Measurements from ENCODE around the gene PRSS38. TPM values are rescaled to one million over a fixed set of nuclear protein-coding genes. Genes with fewer than 3 reads are reported as not detected.

The PRSS38 gene
- polyA plus RNA-seq, 2 of the 4 experiments (the other 2 are of a cell fraction), result not detected

DNA sequence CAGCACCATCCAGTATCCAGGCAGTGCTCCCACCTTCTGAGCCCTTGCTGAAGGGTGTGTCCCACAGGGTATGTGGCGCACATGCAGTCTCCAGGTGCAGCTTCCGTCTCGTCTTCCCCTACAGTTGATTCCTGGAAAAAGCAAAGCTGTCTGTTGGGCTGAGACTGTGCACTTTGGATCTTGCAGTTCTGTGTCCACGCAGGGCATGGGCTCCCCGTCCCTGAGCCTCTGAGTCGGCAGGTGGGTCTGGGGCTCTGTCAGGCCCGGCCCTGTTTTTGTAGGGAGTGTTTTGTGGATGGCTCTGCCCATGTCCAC lies 47.4 kb upstream of the PRSS38 start:
- ATAC-seq (no peak), DNase-seq (ENCODE audit: low read depth in 1 of 2, low spot score in 1 of 2) (no peak), FAIRE-seq (no peak)
- no peaks in the 10 kb centered on the region for H3K9me3 ChIP-seq
- H3K4me1 ChIP-seq, result peaks cover 27% of the 10 kb centered on the region
- WGBS (ENCODE audit: missing lambda C conversion rate), result 97% methylated on average over 7 of the region's 7 CpGs
- POLR2A ChIA-PET, result no interaction called here
- CTCF ChIA-PET, result no interaction called here
- H3K4me2 ChIP-seq, result no peak overlapping the region
- TF ChIP-seq USF2 (IDR thresholded peaks at IDR 0.05), result no peak
- no peak for TF ChIP-seq HOXB13 (CRISPR knock-in tag; IDR thresholded peaks at IDR 0.05; ENCODE audit: low read depth)
- no peak for TF ChIP-seq HEYL (CRISPR knock-in tag; IDR thresholded peaks at IDR 0.05)
- no peak for TF ChIP-seq TP53 (CRISPR knock-in tag; IDR thresholded peaks at IDR 0.05)
- TF ChIP-seq, protein P1, sequence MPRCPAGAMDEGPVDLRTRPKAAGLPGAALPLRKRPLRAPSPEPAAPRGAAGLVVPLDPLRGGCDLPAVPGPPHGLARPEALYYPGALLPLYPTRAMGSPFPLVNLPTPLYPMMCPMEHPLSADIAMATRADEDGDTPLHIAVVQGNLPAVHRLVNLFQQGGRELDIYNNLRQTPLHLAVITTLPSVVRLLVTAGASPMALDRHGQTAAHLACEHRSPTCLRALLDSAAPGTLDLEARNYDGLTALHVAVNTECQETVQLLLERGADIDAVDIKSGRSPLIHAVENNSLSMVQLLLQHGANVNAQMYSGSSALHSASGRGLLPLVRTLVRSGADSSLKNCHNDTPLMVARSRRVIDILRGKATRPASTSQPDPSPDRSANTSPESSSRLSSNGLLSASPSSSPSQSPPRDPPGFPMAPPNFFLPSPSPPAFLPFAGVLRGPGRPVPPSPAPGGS (IDR thresholded peaks at IDR 0.05), result no peak
- no peak for TF ChIP-seq REST (IDR thresholded peaks at IDR 0.05)
- TF ChIP-seq EP300 (IDR thresholded peaks at IDR 0.05), result no peak
- no peak for TF ChIP-seq RARB (CRISPR knock-in tag; IDR thresholded peaks at IDR 0.05)
- TF ChIP-seq HOXA7 (CRISPR knock-in tag; IDR thresholded peaks at IDR 0.05), result no peak
- no peak for TF ChIP-seq SMC3 (IDR thresholded peaks at IDR 0.05)
- TF ChIP-seq POLR2A (IDR thresholded peaks at IDR 0.05; ENCODE audit: low read length), result no peak
- no peak for TF ChIP-seq ATOH8 (CRISPR knock-in tag; IDR thresholded peaks at IDR 0.05; ENCODE audit: low read depth)
- no peak for TF ChIP-seq KDM5A (IDR thresholded peaks at IDR 0.05)
- TF ChIP-seq ZSCAN20 (CRISPR knock-in tag; IDR thresholded peaks at IDR 0.05), result no peak
- no peak for TF ChIP-seq E2F6 (IDR thresholded peaks at IDR 0.05; ENCODE audit: borderline replicate concordance, low read depth)
- TF ChIP-seq RNF2 (IDR thresholded peaks at IDR 0.05; ENCODE audit: borderline replicate concordance, low read depth), result no peak
- TF ChIP-seq, protein P2, sequence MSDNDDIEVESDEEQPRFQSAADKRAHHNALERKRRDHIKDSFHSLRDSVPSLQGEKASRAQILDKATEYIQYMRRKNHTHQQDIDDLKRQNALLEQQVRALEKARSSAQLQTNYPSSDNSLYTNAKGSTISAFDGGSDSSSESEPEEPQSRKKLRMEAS (IDR thresholded peaks at IDR 0.05), result no peak
- no peak for TF ChIP-seq RAD21 (conservative IDR thresholded peaks at IDR 0.05 in 1 of 2, IDR thresholded peaks at IDR 0.05 in 1 of 2)
- H3K4me3 ChIP-seq, result no peak overlapping the region
- no peak overlapping the region for H3K27ac ChIP-seq

- Histone ChIP-seq H3K4me1 (peaks cover 22% of the 10 kb centered on the region), H3K4me3 (no peak overlapping the region), H3K9me3 (no peaks in the 10 kb centered on the region), H3K27ac (no peak overlapping the region), H3K4me2 (no peak overlapping the region)
- WGBS (ENCODE audit: missing lambda C conversion rate), result 82% methylated on average over 6 of the region's 6 CpGs
- ChIA-PET CTCF (interaction anchor here (1.0 kb wide), 1 partner anchor 179 kb away, joined by 3 read pairs; the partner anchor contains the start of gene WNT9A), POLR2A (no interaction called here)
- DNase-seq (ENCODE audit: low read depth in 1 of 2, low spot score in 1 of 2), result no peak
- ATAC-seq, result no peak
- no peak for FAIRE-seq
- TF ChIP-seq NR3C1 (IDR thresholded peaks at IDR 0.05) (no peak), RCOR1 (IDR thresholded peaks at IDR 0.05; ENCODE audit: low read depth, low read length) (no peak), PHF8 (IDR thresholded peaks at IDR 0.05; ENCODE audit: borderline replicate concordance, low read depth) (no peak), RFX5 (IDR thresholded peaks at IDR 0.05) (no peak), ZC3H11A (IDR thresholded peaks at IDR 0.05) (no peak), POLR2AphosphoS2 (conservative IDR thresholded peaks at IDR 0.05; ENCODE audit: low read length) (no peak), MAZ (IDR thresholded peaks at IDR 0.05; ENCODE audit: borderline replicate concordance, low read depth, low read length) (no peak), HMGXB4 (CRISPR knock-in tag; IDR thresholded peaks at IDR 0.05; ENCODE audit: borderline replicate concordance) (no peak), E2F6 (IDR thresholded peaks at IDR 0.05; ENCODE audit: borderline replicate concordance, low read depth) (no peak)
- TF ChIP-seq, protein P2 (IDR thresholded peaks at IDR 0.05), result no peak
- TF ChIP-seq, protein P3, sequence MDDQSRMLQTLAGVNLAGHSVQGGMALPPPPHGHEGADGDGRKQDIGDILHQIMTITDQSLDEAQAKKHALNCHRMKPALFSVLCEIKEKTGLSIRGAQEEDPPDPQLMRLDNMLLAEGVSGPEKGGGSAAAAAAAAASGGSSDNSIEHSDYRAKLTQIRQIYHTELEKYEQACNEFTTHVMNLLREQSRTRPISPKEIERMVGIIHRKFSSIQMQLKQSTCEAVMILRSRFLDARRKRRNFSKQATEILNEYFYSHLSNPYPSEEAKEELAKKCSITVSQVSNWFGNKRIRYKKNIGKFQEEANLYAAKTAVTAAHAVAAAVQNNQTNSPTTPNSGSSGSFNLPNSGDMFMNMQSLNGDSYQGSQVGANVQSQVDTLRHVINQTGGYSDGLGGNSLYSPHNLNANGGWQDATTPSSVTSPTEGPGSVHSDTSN (IDR thresholded peaks at IDR 0.05), result no peak
These were observed 46.8 kb upstream of the PRSS38 start for GRCh38 chr1:227768640-227769039.
